HUDEP-2 (cell line): ENCODE measurements around the gene ANAPC2.

Experiments used
- DNase-seq, 76 experiments: peaks; one replicate each; lab custom pipeline; 2025; ENCODE audit not compliant: unreplicated experiment in 76 of 76; lab: John Stamatoyannopoulos, UW

The ANAPC2 gene

GRCh38 chr9:137188490-137189296 is at the start of gene ANAPC2, which contains the start of gene SSNA1:
Gene ANAPC2, minus strand, starts transcription at chr9:137188560. Its CDS starts 28 bp downstream, at chr9:137188532.
Gene SSNA1, plus strand, starts transcription at chr9:137188676. Its CDS starts 51 bp downstream, at chr9:137188727.
- peak in 74 of 76 experiments; percentile 36 to 96 (median 88) for DNase-seq

- DNase-seq: no peak
These were observed 48.6 kb upstream of the ANAPC2 start for GRCh38 chr9:137236936-137237421.

- peak in 69 of 76 experiments; percentile 28 to 88 (median 77) for DNase-seq
These were observed 48.0 kb upstream of the ANAPC2 start for GRCh38 chr9:137236238-137236935.

- DNase-seq: no peak
These were observed 47.3 kb upstream of the ANAPC2 start for GRCh38 chr9:137235424-137236237.

- DNase-seq: no peak
These were observed 46.5 kb upstream of the ANAPC2 start for GRCh38 chr9:137234758-137235423.

- no peak for DNase-seq
These were observed 45.8 kb upstream of the ANAPC2 start for GRCh38 chr9:137234055-137234697.

GRCh38 chr9:137233143-137233980 is 45.0 kb upstream of the ANAPC2 start:
- DNase-seq: no peak

GRCh38 chr9:137232510-137232909 is 44.1 kb upstream of the ANAPC2 start:
- DNase-seq: no peak

GRCh38 chr9:137232101-137232500 is 43.7 kb upstream of the ANAPC2 start:
- no peak for DNase-seq

- no peak for DNase-seq
These were observed 43.1 kb upstream of the ANAPC2 start for GRCh38 chr9:137231372-137232039.

GRCh38 chr9:137230705-137231371 is 42.5 kb upstream of the ANAPC2 start, which contains the start of gene SLC34A3:
Gene SLC34A3, plus strand, starts transcription at chr9:137230901. Its CDS starts 802 bp downstream, at chr9:137231703.
- no peak for DNase-seq

GRCh38 chr9:137229903-137230704 is 41.7 kb upstream of the ANAPC2 start:
- DNase-seq: no peak

- DNase-seq: no peak
These were observed 40.9 kb upstream of the ANAPC2 start for GRCh38 chr9:137228968-137229896.

- DNase-seq: no peak
These were observed 40.2 kb upstream of the ANAPC2 start for GRCh38 chr9:137228506-137228967.

- DNase-seq: no peak
These were observed 39.6 kb upstream of the ANAPC2 start for GRCh38 chr9:137227853-137228505.
